Loucy (cell line): Measurements from ENCODE around the gene SEMA4C.

ENCODE experiments used
- H2AFZ ChIP-seq: fragments of 200-600 bp; sonication (generic); 2 replicates; pipeline ENCODE4 v1.6.0; 2016; ENCODE audit warnings: antibody characterized with exemption, mild to moderate bottlenecking, low read length, moderate library complexity
- H3F3A ChIP-seq: fragments of 200-600 bp; 2 replicates; pipeline ENCODE4 v1.6.0; 2016; ENCODE audit warnings: antibody characterized with exemption, low read depth, mild to moderate bottlenecking
- H3K27me3 ChIP-seq: fragments of 200-600 bp; sonication (generic); 2 replicates; pipeline ENCODE4 v1.6.1; 2014; ENCODE audit warnings: low read length, mild to moderate bottlenecking; ENCODE audit not compliant: insufficient read depth, poor library complexity, severe bottlenecking
- H3K36me3 ChIP-seq: fragments of 200-600 bp; sonication (generic); 2 replicates; pipeline ENCODE4 v1.6.1; 2016; ENCODE audit warnings: low read length; ENCODE audit not compliant: insufficient read depth
- H3K4me1 ChIP-seq: fragments of 200-600 bp; sonication (generic); 2 replicates; pipeline ENCODE4 v1.5.1; 2014; ENCODE audit warnings: low read length, mild to moderate bottlenecking; ENCODE audit not compliant: insufficient read depth, poor library complexity, severe bottlenecking
- H3K4me2 ChIP-seq: fragments of 200-600 bp; sonication (generic); 2 replicates; pipeline ENCODE4 v1.6.0; 2014; ENCODE audit warnings: antibody characterized with exemption, low read length, low read depth, mild to moderate bottlenecking; ENCODE audit not compliant: poor library complexity, severe bottlenecking
- H3K4me3 ChIP-seq: fragments of 200-600 bp; sonication (generic); 2 replicates; pipeline ENCODE4 v1.5.1; 2014; ENCODE audit warnings: low read length, mild to moderate bottlenecking, mixed read lengths; ENCODE audit not compliant: poor library complexity, severe bottlenecking
- H3K79me2 ChIP-seq: fragments of 200-600 bp; sonication (generic); 2 replicates; pipeline ENCODE4 v1.6.1; 2014; ENCODE audit warnings: low read length; ENCODE audit not compliant: insufficient read depth
- H3K9ac ChIP-seq: fragments of 200-600 bp; sonication (generic); 2 replicates; pipeline ENCODE4 v1.6.0; 2014; ENCODE audit warnings: mild to moderate bottlenecking, low read depth, low read length, moderate library complexity; ENCODE audit not compliant: poor library complexity, severe bottlenecking
- H3K9me2 ChIP-seq: fragments of 200-600 bp; sonication (generic); replicated peaks from 2 replicates; pipeline ENCODE4 v1.6.1; 2016; ENCODE audit warnings: low read depth, low read length, mixed read lengths
- H3K9me3 ChIP-seq: fragments of 200-600 bp; sonication (generic); 2 replicates; pipeline ENCODE4 v1.6.1; 2014; ENCODE audit warnings: mild to moderate bottlenecking, antibody characterized with exemption, low read length, low read depth; ENCODE audit not compliant: insufficient read depth
- H4K20me1 ChIP-seq: fragments of 200-600 bp; sonication (generic); 2 replicates; pipeline ENCODE4 v1.6.0; 2014; ENCODE audit warnings: antibody characterized with exemption, low read length, mild to moderate bottlenecking; ENCODE audit not compliant: insufficient read depth, poor library complexity, severe bottlenecking
- EZH2phosphoT487 ChIP-seq: fragments of 200-600 bp; IDR thresholded peaks from 2 replicates; pipeline ENCODE4 v1.6.1; 2018; ENCODE audit warnings: antibody characterized with exemption, mild to moderate bottlenecking, moderate library complexity, borderline replicate concordance
- TF ChIP-seq, protein P1 (sequence below): fragments of 200-600 bp; sonication (generic); conservative IDR thresholded peaks from 2 replicates; pipeline ENCODE4 v1.5.1; 2014; ENCODE audit warnings: mild to moderate bottlenecking, antibody characterized with exemption, low read length

SEMA4C gene

DNA sequence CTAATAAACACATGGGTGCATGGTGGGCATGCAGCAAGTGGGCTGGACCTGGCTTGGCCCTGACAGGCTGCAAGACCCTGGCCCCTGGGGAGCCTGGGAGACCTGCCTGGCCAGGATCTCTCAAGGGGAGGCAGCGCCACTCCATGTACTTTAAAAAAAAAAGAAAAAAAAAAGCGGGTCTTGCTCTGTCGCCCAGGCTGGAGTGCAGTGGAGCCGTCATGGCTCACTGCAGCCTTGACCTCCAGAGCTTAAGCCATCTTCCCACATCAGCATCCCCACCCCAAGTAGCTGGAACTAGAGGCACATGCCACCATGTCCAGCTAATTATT, 29.5 kb upstream of the SEMA4C start:
- Histone ChIP-seq H3K9me3 (no peaks in the 10 kb centered on the region), H3K4me2 (no peak overlapping the region), H3F3A (no peaks in the 10 kb centered on the region), H3K36me3 (no peaks in the 10 kb centered on the region), H3K27me3 (no peaks in the 10 kb centered on the region), H2AFZ (no peak overlapping the region), H3K9me2 (no peaks in the 10 kb centered on the region), H4K20me1 (no peaks in the 10 kb centered on the region), H3K4me3 (no peak overlapping the region), H3K79me2 (no peaks in the 10 kb centered on the region), H3K4me1 (peaks cover 33% of the 10 kb centered on the region), H3K9ac (no peak overlapping the region)
- no peak for TF ChIP-seq EZH2phosphoT487

DNA sequence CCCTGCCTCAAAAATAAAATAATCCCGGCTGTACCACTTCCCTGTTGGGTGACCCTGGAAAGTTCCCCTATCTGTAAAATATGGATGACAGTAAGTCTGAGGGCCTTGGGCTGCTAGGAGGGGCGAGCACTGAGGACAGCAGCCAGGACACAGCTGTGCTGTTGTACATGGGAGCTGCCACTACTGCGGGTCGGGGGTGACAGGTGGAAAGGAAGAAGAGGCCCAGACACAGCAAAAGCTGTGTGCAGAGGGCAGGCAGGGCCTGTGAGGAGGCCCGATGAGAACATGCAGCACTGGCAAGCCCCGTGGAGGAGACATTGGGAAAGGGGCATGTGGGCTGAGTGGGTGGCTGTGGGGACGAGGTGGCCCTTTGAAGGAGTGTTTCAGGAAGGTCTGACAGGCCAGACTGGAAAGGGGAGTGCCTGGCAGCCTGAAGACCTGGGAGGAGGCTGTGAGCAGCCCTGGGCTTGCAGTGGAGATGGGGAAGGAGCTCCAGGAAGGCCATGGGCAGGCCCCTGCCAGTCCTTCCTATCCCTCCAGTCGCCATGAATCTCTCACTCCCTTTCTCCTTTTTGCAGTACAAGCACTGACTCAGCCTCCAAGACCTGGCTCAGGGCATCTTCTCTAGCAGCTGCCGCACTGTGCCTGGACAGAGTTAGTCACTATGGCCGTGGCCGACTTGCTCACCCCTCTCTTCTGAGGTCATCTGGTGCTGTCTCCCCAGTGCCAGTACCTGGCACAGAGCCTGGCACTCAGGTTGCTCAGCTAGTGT, 28.9 kb upstream of the SEMA4C start:
- TF ChIP-seq, protein P1, sequence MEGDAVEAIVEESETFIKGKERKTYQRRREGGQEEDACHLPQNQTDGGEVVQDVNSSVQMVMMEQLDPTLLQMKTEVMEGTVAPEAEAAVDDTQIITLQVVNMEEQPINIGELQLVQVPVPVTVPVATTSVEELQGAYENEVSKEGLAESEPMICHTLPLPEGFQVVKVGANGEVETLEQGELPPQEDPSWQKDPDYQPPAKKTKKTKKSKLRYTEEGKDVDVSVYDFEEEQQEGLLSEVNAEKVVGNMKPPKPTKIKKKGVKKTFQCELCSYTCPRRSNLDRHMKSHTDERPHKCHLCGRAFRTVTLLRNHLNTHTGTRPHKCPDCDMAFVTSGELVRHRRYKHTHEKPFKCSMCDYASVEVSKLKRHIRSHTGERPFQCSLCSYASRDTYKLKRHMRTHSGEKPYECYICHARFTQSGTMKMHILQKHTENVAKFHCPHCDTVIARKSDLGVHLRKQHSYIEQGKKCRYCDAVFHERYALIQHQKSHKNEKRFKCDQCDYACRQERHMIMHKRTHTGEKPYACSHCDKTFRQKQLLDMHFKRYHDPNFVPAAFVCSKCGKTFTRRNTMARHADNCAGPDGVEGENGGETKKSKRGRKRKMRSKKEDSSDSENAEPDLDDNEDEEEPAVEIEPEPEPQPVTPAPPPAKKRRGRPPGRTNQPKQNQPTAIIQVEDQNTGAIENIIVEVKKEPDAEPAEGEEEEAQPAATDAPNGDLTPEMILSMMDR, result no peak
- TF ChIP-seq EZH2phosphoT487, result no peak
- Histone ChIP-seq H3K36me3 (no peaks in the 10 kb centered on the region), H3K4me3 (no peak overlapping the region), H3K4me1 (peaks cover 31% of the 10 kb centered on the region), H3K9me2 (no peaks in the 10 kb centered on the region), H3K9ac (no peak overlapping the region), H3F3A (no peaks in the 10 kb centered on the region), H3K9me3 (no peaks in the 10 kb centered on the region), H3K79me2 (no peaks in the 10 kb centered on the region), H3K4me2 (no peak overlapping the region), H3K27me3 (no peaks in the 10 kb centered on the region), H4K20me1 (no peaks in the 10 kb centered on the region), H2AFZ (0 out of 2 replicates have a peak overlapping the region, but pooled peaks have one; percentile 6)

DNA sequence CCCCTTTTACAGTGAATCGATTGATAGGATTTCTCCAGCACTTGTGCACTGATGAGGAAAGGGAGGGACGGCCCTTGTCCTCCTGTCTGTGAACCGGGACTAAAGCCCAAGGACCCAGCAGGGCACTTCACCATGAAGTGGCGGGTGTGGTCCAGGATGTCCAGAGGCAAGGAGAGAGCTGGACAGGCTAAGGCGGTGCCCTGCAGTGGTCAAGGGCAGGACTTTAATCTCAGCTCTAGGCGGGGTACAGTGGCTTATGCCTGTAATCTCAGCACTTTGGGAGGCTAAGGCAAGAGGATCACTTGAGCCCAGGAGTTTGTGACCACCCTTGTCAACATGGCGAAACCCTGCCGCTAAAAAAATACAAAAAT, 28.2 kb upstream of the SEMA4C start:
- Histone ChIP-seq H3K4me1 (peaks cover 26% of the 10 kb centered on the region), H3K27me3 (no peaks in the 10 kb centered on the region)
- TF ChIP-seq, protein P1, result no peak
- no peak for TF ChIP-seq EZH2phosphoT487

More for the DNA sequence above, 28.2 kb upstream of the SEMA4C start:
- Histone ChIP-seq H2AFZ (no peak overlapping the region), H3K79me2 (no peaks in the 10 kb centered on the region), H3K36me3 (no peaks in the 10 kb centered on the region), H3K4me3 (no peak overlapping the region), H3K9me2 (no peaks in the 10 kb centered on the region), H4K20me1 (no peaks in the 10 kb centered on the region), H3F3A (no peaks in the 10 kb centered on the region), H3K9ac (no peak overlapping the region), H3K9me3 (no peaks in the 10 kb centered on the region), H3K4me2 (no peak overlapping the region)
